ENCODE results near the gene DOK3. TPM values are rescaled to one million over a fixed set of nuclear protein-coding genes. Genes with fewer than 3 reads are reported as not detected.

The DOK3 gene
- total RNA-seq, 1 experiment from 2014 or later, result 1.1 TPM

DNA sequence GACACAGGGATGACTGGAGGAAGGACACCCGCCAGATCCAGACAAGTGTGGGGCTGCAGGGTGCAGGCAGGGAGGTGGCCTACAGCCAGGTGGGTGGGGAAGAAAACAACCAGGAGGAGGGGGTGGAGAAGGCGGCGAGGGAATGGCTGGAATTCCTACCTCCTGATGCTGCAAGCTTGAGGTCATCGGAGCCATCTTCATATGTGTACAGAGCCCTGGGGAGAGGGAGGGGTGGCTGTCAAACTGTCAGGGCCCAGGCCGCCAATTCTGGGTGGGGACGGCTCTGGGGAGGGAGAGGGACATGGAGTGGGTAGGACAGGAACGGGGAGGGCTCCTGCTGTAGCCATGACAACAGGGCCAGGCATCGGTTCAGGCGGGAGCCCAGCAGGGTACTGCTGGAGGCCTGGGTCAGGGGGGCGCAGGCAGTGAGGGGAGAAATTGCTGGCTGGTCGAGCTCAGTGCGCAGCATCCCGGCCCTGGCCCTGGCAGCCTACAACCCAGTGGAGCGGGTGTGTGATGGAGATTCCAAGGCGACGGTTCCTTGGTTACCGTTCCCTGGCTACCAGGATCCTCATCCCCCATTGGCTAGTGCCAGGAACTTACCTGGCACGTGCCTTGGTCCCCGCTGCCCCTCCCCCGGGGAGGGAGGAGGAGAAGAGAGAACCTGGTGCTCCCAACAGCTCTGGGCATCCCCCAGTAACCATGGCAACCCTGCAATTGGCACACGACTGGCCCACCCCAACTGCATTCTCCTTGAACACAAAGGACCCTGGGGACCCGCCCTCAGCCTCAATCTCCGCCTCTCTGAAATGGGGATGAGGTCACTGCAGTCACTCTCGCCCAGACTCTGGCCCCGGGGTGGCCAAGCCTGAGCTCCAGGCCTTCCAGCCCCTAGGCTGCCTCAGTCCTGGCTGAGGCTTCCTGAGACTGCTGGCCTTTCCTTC is 40.7 kb downstream of the DOK3 start:
- DNase-seq (ENCODE audit: low spot score), result no peak

GRCh38 chr5:177468329-177468684 is 41.3 kb downstream of the DOK3 start:
- DNase-seq (ENCODE audit: low spot score), result no peak

DNA sequence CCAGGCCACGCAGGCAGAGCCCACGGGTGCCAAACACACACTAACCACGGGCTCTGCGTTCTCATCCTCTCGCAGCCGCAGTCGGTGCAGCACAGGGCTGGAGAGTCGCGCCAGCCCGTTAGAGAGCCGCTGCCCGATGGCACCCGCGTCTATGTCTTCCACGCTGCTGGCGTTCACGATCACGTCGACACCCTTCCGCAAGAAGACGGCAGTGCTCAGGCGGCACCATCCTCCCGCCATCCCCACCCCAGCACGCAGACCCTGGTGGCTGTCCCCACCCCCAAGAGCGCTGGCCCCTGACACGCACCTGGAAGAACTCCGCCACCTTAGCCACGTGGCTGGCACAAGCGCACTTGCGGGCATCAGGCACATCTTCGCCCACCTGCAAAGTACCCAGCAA is 42.2 kb downstream of the DOK3 start:
- no peak for DNase-seq (ENCODE audit: low spot score)

DNA sequence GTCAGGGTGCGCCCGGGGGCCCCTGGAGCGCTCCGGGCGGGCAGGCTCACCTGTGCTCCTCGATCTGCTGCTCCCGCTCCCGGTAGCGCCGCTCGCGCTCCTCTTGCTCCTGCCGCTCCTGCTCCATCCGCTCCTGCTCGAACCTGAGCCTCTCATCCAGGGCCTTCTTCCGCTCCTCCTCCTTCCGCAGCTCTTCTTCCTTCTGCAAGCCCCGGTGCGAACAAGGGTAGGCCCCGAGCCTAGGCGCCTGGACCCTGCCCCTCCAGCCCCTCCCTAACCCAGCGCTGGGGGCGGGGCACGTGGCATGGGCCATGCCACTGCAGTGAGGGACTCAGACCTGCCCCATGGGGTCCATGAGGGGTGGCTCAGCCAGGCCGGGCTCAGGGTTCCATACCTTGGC is 42.8 kb downstream of the DOK3 start:
- DNase-seq (ENCODE audit: low spot score), result no peak

DNA sequence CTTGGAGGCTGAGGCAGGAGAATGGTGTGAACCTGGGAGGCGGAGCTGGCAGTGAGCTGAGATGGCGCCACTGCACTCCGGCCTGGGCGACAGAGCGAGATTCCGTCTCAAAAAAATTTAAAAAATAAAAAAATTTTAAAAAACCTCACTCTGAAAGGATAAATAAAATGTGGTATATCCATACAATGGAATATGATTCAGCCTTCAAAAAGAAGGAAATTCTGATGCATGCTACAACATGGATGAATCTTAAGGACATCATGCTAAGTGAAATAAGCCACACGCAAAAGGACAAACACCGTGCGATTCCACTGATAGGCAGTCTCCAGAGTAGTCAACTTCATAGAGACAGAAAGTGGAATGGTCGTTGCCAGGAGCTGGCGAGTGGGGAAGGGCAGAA is 44.6 kb downstream of the DOK3 start:
- DNase-seq (ENCODE audit: low spot score), result no peak

- DNase-seq (ENCODE audit: low spot score), result no peak
Measured at GRCh38 chr5:177462021-177462670, 47.5 kb downstream of the DOK3 start.

DNA sequence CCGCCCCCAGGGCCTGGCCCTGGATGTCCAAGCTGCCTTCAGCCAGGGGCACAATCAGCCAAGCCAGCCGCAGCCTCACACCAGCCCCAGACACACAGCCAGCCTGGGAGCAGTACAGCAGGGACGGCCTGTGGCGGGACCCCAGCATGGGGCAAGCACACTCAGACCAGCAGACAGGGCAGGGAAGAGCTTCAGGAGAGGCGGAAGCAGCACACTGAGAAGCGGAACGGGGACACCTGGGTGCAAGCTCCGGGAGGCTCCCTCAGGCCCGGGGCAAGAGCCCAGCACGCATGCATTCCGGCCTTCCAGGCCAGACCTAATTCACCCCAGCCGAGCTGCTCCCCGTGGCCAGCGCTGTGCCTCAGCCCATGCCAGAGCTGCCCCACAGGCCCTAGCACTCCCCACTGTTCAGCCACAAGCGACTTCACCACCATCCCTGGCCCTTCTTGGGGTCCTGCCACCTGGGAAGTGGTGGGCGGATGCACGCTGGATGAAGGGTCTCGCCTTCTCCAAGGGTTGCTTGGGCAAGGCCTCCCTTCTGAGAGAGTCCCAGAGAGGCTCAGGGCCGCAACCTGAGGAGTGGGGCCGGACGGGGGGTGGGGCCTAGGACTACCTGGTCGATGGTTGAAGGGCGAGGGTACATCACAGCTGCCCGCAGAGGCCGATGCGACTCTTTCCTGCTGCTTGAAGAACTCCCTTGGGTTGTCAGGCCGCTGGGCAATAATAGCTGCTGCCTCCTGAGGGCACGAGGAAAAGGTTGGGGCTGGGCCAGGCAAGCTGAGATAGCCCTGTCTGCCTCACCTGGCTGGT is 49.6 kb downstream of the DOK3 start:
- no peak for DNase-seq (ENCODE audit: low spot score)

DNA sequence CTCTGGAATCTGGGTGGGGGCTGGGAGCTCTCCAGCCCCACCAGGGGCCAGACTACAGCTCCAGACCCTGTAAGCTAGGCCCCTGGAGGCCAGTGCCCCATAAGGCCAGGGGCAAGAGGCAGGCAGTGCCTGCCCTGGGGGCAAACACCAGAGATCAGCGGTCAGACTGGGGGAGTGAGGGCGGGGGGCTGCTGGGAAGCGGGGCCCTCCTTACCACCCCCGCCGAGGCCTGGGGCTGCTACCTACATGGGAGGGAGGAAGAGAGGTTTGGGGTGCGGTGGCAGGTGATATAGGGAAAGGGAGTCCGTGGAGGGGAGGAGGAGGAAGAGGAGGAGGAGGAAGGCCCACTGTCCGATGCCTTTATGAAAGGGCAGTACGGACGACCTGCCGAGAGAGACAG is 50.3 kb downstream of the DOK3 start:
- DNase-seq (ENCODE audit: low spot score), result no peak

GRCh38 chr5:177458912-177459350 is 50.7 kb downstream of the DOK3 start:
- no peak for DNase-seq (ENCODE audit: low spot score)

- no peak for DNase-seq (ENCODE audit: low spot score)
Measured at GRCh38 chr5:177457852-177458681, 51.6 kb downstream of the DOK3 start.

DNA sequence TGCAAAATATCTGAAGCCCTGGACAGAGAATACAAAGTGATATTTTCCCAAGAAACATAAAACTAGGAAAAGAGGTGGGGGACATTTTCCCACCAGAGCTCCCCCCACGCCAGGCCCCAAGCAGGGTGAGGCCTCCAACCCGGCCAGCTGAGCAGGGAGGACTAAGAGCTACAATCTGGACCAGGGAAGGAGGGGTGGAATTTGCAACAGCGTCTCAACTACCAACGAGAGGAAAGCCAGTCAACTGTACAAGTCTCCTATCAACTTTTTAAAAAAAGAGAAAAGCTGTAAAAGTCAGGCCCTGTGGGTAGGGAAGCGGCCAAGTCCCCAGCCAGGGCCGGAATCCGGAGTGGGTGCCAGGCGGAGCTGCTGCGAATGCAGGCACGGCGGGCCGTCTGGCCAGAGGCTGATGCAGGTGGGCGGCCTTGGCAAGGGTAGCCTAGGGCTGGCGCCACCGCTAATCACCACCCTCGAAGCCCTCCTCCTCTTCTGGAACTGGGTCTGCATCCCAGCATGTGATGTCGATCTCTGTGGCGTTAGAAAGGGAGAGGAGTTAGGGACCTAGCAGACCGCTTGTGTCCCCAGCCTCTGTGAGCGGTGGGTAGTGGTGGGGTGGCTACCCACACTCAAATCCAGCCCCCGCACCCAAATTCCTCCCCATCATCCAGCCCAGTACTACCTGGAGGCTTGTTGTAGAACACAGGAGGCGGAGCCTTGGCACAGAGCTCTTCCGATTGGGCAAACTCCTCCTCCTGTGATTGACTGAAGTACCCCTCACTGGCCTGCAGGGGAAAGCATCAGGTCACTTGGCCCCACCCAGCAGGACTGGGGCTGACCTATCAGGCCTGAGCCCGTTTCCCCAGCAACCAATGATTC is 52.4 kb downstream of the DOK3 start:
- DNase-seq (ENCODE audit: low spot score), result peak; percentile 99

DNA sequence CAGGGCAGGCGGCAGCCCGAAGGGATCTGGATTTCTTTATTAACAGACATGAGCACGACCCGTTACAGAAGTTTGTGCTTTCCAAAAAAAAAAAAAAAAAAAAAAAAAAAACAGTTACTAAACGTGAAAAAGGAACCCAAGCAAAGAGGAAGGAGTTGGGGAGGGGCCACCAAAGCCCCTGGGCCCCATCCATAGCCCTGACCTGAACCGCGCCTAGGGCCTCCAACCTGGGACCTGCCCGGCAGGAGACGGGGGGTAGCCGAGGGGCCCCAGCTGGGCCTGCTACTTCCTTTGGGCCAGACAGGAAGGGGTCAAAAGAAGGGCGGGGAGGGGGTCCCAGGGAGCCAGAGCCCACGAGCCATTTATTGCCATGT is 53.0 kb downstream of the DOK3 start:
- no peak for DNase-seq (ENCODE audit: low spot score)

DNA sequence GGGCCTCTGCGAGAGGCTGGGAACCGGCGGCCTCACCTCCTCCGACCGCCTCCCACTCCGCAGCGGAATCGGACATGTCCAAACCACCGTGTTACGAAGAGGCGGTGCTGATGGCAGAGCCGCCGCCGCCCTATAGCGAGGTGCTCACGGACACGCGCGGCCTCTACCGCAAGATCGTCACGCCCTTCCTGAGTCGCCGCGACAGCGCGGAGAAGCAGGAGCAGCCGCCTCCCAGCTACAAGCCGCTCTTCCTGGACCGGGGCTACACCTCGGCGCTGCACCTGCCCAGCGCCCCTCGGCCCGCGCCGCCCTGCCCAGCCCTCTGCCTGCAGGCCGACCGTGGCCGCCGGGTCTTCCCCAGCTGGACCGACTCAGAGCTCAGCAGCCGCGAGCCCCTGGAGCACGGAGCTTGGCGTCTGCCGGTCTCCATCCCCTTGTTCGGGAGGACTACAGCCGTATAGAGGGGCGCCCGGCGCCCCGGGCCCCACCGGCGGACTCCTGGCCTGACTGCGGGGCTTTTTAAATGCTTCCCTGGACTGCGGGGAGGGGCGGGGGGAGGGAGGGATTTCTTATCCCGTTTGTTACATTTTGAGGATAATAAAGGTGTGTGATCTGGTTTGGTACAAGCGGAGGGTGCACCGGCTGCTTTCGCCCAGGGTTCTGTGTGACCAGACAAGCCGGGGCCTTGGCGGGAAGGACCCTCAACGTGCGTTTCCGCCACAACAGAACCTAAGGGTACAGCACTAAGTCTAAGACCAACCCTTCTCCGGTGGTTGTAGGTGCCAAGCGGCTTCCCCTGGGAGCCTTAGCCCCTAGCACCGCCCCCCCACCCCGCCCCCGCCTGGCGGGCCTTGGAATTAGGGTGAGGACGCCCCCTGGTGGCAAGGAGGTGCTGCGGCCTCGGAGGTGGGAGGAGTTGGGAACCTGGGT is 53.7 kb downstream of the DOK3 start:
- DNase-seq (ENCODE audit: low spot score), result peak; percentile 86

- no peak for DNase-seq (ENCODE audit: low spot score)
Measured at GRCh38 chr5:177455036-177455660, 54.5 kb downstream of the DOK3 start.

DNA sequence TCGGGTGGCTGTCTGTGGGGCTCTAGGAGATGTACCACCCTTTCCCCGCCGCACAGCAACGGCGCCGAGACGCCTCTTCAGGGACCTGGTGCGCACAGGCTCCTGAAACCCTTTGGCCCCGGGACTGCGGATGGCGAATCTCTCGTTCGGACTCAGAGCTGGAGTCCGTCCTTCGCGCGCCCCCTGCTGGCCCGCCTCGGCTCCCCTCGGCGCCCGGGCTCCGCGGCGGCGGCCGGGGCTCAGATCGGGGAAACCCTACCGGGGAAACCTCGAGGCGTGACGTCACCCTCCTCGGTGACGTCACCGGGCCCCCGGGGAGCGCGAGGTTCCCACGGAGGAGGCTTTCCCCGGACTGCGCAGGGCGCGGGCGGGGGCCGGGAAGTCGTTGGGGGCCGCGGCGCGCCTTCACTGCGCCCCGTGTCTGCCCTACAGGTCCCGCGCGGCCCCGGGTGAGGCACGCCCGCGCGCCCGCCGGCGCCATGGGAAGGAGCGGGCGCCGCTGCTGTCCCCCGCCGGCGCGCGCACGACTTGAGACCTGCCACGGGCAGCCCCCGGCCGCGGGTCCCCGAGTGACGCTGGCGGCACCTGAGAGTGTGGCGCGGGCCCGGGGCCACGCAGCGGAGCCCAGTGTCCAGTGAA is 55.1 kb downstream of the DOK3 start:
- DNase-seq (ENCODE audit: low spot score), result peak; percentile 82

DNA sequence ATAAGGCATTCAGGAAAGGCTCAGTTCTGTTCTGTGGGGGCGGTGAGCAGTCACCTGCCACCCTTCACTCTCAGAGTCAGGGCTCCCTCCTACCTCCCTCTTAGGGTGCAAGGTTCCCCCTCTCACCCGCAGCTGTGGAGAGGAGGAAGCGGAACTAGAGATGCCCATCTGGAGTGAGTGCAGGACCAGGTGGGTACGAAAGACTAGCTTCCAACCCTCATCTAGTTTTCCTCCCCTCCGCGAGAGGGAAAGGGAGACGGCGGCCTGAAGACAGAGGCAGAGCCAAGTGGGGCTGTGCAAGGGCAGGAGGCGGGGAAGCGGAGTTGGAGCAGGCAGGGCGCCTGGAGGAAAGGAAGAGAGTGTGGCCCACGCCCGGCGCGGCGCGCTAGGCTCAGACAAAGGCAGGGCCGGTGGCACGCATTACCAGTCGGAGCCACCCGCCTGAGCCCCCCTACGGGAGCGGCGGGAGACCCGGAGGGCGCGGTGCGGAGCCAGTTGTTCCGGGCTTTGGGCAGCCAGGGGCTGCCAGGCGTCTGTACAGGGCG is 55.7 kb downstream of the DOK3 start:
- no peak for DNase-seq (ENCODE audit: low spot score)

GRCh38 chr5:177452688-177453638 is 56.7 kb downstream of the DOK3 start:
- DNase-seq (ENCODE audit: low spot score), result no peak

All from H4 (cell line).